ENCODE measurements around the gene ZNF215.
"Not testable (repeated sequence)": the region's sequence is repeated elsewhere in the genome, so short reads cannot be mapped to it uniquely, and the experiment has no call there.

ZNF215 gene

GRCh38 chr11:6926208-6927029, at the start of gene ZNF215:
Gene ZNF215 (plus strand): TSS chr11:6926426. CDS start chr11:6932273, 5,847 bp downstream.
- DNase-seq (ENCODE audit: extremely low spot score, insufficient read length, low read depth), result peak; percentile 40
- peak; percentile 90 for FAIRE-seq

- FAIRE-seq, result no peak
- no peak for DNase-seq (ENCODE audit: extremely low spot score, insufficient read length, low read depth)
Observed at GRCh38 chr11:6876914-6877313, 49.3 kb upstream of the ZNF215 start.

- DNase-seq (ENCODE audit: extremely low spot score, insufficient read length, low read depth) (no peak), FAIRE-seq (no peak)
Observed at GRCh38 chr11:6882751-6883150, 43.5 kb upstream of the ZNF215 start.

- not testable (repeated sequence) for DNase-seq (ENCODE audit: extremely low spot score, insufficient read length, low read depth); FAIRE-seq
Observed at GRCh38 chr11:6887711-6888110, 38.5 kb upstream of the ZNF215 start.

GRCh38 chr11:6888830-6889229, 37.4 kb upstream of the ZNF215 start:
- no peak for FAIRE-seq
- DNase-seq (ENCODE audit: extremely low spot score, insufficient read length, low read depth), result no peak

- DNase-seq (ENCODE audit: extremely low spot score, insufficient read length, low read depth) (no peak), FAIRE-seq (no peak)
Observed at GRCh38 chr11:6889835-6890234, 36.4 kb upstream of the ZNF215 start.

- DNase-seq (ENCODE audit: extremely low spot score, insufficient read length, low read depth) (no peak), FAIRE-seq (no peak)
Observed at GRCh38 chr11:6892400-6892799, 33.8 kb upstream of the ZNF215 start, which contains the start of gene OR2D2. Gene OR2D2 (minus strand): TSS chr11:6892500. CDS start chr11:6892500, 0 bp downstream.

GRCh38 chr11:6894097-6894496, 32.1 kb upstream of the ZNF215 start:
- FAIRE-seq (no peak), DNase-seq (ENCODE audit: extremely low spot score, insufficient read length, low read depth) (no peak)

GRCh38 chr11:6895010-6895409, 31.2 kb upstream of the ZNF215 start:
- no peak for DNase-seq (ENCODE audit: extremely low spot score, insufficient read length, low read depth)
- FAIRE-seq, result peak; percentile 73

GRCh38 chr11:6898911-6899310, 27.3 kb upstream of the ZNF215 start:
- DNase-seq (ENCODE audit: extremely low spot score, insufficient read length, low read depth), result no peak
- no peak for FAIRE-seq

- no peak for DNase-seq (ENCODE audit: extremely low spot score, insufficient read length, low read depth)
- no peak for FAIRE-seq
Observed at GRCh38 chr11:6900327-6900999, 25.8 kb upstream of the ZNF215 start.

GRCh38 chr11:6904804-6905203, 21.4 kb upstream of the ZNF215 start:
- not testable (repeated sequence) for DNase-seq (ENCODE audit: extremely low spot score, insufficient read length, low read depth); FAIRE-seq

GRCh38 chr11:6911378-6911777, 14.8 kb upstream of the ZNF215 start:
- DNase-seq (ENCODE audit: extremely low spot score, insufficient read length, low read depth), result no peak
- FAIRE-seq, result no peak

GRCh38 chr11:6911948-6912347, 14.3 kb upstream of the ZNF215 start:
- no peak for FAIRE-seq
- no peak for DNase-seq (ENCODE audit: extremely low spot score, insufficient read length, low read depth)

GRCh38 chr11:6919698-6920097, 6.5 kb upstream of the ZNF215 start:
- FAIRE-seq (no peak), DNase-seq (ENCODE audit: extremely low spot score, insufficient read length, low read depth) (no peak)

GRCh38 chr11:6920702-6921101, 5.5 kb upstream of the ZNF215 start, which contains the start of gene OR2D3:
Gene OR2D3 (plus strand): TSS chr11:6921002. CDS start chr11:6921002, 0 bp downstream.
- FAIRE-seq (no peak), DNase-seq (ENCODE audit: extremely low spot score, insufficient read length, low read depth) (no peak)

- FAIRE-seq, result no peak
- DNase-seq (ENCODE audit: extremely low spot score, insufficient read length, low read depth), result no peak
Observed at GRCh38 chr11:6925007-6925577, 1.1 kb upstream of the ZNF215 start.

GRCh38 chr11:6925636-6926207, 504 bp upstream of the ZNF215 start:
- DNase-seq (ENCODE audit: extremely low spot score, insufficient read length, low read depth) (no peak), FAIRE-seq (no peak)

GRCh38 chr11:6927030-6927617, 898 bp downstream of the ZNF215 start:
- DNase-seq (ENCODE audit: extremely low spot score, insufficient read length, low read depth), result no peak
- FAIRE-seq, result peak; percentile 78

GRCh38 chr11:6928916-6929315, 2.7 kb downstream of the ZNF215 start:
- FAIRE-seq, result no peak

More at GRCh38 chr11:6928916-6929315, 2.7 kb downstream of the ZNF215 start:
- no peak for DNase-seq (ENCODE audit: extremely low spot score, insufficient read length, low read depth)
